Left forelimb (tissue), 1 donor: ENCODE data around the gene CDT1.

Experiments used
- DNase-seq: peaks from one replicate; pipeline ENCODE4 v3.0.0-alpha.2; 2018; ENCODE audit warnings: low spot score

The CDT1 gene

GRCh38 chr16:88856828-88857727, 53.5 kb downstream of the CDT1 start, which contains the start of the genes GALNS and TRAPPC2L:
Gene GALNS (minus strand): TSS chr16:88856947. CDS start chr16:88856877, 70 bp downstream.
Gene TRAPPC2L (plus strand): TSS chr16:88857127. CDS start chr16:88857151, 24 bp downstream.
- DNase-seq: peak; percentile 100

- DNase-seq: no peak
Measured at GRCh38 chr16:88857728-88858339, 54.2 kb downstream of the CDT1 start.
